NCI-H524 (cell line): ENCODE results near the gene DAAM2.

Experiments
- DNase-seq, 2 experiments: peaks; one replicate each; lab custom pipeline; 2025; lab: John Stamatoyannopoulos, UW

DAAM2 gene

DNA sequence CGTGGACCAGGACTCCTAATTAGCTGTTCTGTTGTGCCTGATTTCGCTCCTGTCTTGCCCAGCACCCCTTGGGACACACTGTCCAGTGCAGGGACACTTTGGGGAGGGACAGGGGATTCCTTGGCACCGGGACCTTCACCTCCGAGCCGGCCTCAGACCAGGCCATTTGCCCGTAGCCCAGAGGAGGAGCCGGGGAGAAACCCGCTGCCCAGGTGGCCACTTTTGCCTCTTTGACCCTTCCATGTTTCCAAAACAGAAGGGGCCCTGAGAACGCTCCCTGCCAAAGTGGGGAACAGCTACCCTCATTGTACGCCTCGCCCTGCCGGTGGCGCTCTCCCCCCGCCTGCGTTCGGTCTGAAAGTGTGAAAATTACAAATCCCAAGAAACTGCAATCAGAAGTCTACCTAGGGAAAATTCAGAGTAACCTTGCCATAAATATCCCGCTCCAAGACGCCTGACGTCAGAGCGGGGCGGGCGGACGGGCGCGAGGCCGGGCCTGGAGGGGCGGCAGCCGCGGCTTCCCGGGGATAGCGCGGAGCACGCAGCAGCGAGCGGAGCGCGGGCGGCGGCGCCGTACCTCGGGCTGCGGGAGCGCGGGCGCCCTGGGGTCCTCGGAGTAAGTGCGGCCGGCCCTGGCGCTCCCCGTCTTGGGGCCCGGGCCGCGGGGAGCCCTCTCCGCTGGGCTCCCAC lies at the start of gene DAAM2:
Gene DAAM2, plus strand, starts transcription at position 527 of the 690 bp plus-strand sequence. CDS start 63,927 bp downstream, outside the sequence.
- DNase-seq = peak in 1 of 2 experiments; percentile 38

GRCh38 chr6:39746795-39747194 lies 45.4 kb upstream of the DAAM2 start:
- no peak for DNase-seq

- no peak for DNase-seq
Measured at GRCh38 chr6:39752835-39753724, 39.1 kb upstream of the DAAM2 start.

DNA sequence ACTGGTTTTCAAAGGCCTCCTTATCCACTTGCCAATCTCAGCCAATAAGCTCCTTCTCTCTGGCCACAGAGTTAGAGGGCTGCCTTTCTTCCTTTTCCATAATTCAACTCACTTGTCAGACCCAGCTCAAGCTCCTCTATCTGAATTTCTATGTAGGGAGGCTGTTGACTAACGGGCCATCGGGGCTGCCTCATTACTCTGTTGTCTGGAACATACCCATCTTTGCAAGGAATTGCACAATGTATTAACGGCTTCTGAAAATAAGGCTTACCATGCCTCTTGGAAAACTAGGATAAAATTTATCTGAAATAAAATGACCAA lies 38.5 kb upstream of the DAAM2 start:
- no peak for DNase-seq

GRCh38 chr6:39754514-39755115 lies 37.6 kb upstream of the DAAM2 start:
- no peak for DNase-seq

DNA sequence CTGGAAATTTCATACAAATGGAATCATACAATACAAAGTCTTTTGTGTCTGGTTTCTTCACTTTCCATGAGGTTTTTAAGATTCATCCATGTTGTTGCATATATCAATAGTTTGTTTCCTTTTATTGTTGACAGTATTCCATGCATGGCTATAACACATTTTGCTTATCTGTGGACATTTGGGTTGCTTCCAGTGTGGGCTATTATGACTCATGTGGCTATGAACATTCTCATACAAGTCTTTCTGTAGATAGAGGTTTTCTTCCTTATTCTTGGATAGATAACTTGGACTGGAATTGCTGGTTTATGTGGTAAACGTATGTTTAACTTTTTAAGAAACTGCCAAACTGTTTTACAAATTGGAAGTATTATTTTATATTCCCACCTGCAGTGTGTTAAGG lies 36.9 kb upstream of the DAAM2 start:
- no peak for DNase-seq

- peak; percentile 47 to 81 for DNase-seq
Measured at GRCh38 chr6:39756582-39756981, 35.6 kb upstream of the DAAM2 start.

GRCh38 chr6:39758905-39759605 lies 33.1 kb upstream of the DAAM2 start:
- peak in 1 of 2 experiments; percentile 38 for DNase-seq

GRCh38 chr6:39760226-39760952 lies 31.8 kb upstream of the DAAM2 start:
- no peak for DNase-seq

DNA sequence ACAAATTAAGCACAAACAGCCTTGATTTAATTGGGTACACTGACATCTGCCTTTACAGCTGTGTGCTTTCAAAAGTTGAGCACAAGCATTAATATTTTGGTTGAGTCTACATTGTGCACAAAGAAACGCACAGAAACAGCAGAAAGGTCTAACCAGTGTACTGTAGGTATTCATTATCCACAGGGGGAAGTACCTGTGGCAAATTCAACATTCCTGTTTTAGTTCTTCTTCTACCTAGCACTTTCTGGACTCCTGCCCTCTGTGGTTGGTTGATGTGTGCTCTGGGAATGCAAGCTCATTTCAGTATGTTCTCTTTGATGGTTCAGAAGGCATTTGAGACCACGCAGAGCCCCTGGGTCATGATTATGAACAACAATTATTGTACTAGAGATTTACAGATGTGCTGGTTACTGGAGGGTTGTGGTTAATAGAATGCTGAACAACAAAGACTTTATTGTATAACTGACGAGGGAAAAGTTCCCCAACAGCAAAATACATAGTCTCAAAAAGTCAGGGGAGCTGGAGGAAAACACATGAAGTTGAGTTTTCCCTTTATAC lies 26.6 kb upstream of the DAAM2 start:
- no peak for DNase-seq

DNA sequence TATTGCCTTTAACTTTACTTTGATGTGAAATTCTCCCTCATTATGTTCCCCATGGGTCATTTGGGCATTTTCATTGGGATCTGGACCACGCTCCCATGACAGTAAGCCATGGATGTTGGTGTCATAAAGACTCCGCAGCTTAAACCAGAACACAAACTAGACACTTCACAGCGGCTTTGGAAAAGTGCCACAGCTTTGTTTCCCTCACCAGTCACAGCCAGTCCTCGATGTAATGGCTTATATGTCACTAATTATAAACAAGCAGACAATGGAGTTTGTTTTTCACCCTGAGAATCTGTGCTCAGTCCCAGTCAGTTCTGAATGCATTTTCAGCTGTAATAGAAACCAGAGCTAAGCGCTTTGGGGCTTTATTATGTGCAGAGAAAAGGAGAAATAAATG lies 23.2 kb upstream of the DAAM2 start:
- DNase-seq = no peak

GRCh38 chr6:39770446-39770845 lies 21.7 kb upstream of the DAAM2 start:
- DNase-seq = peak; percentile 28 to 77

DNA sequence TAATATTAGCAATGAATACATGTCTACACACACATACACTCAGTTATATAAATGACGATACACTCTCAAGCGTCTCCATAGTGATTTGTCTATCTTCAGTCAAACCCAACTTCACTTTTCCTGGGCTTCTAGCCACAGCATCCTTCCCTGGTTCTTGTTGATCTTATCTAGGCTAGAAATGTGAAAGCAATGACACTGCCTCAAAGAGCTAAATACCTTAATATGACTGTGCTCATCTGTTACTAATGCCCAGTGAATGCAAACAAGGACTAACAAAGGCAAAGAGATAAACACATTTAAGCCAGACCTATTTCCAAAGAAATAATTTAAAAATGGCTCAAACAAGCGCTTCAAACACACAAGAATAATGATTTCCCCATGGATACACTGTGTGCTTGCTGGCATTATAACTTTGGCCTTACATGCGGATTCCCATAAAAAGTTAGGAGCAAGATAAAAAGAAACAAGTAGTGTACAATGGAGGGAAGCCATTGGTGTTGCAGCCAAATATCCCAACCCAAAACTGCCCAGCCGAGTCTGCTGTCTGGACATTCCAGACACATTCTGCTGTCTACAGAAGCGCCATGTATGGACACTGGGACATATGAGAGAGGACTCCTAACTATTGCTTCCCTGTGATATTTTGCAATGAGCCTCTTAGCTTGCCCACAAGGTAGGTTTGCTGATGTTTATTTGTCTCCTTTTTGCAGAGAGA lies 19.5 kb upstream of the DAAM2 start:
- DNase-seq = no peak

GRCh38 chr6:39773782-39774181 lies 18.4 kb upstream of the DAAM2 start:
- no peak for DNase-seq

DNA sequence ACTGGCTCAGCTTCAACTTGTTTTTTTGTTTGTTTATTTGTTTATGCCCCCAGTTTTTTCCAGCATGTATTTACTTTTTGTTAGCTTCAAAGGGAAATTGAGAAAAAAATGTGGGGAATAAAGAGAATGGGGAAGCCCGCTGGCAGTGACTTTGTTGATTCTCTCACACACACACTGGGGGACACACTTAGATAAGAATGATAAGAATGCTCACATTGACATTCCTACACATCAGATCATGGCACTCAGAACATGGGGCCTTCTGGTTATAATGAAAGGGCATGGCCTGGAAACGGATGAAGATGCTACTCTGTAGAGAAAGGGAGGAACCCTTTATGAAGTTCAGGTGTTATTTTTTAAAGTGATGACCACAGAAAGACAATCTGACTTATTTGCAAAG lies 15.6 kb upstream of the DAAM2 start:
- no peak for DNase-seq

- DNase-seq = no peak
Measured at GRCh38 chr6:39777218-39777617, 15.0 kb upstream of the DAAM2 start.

- no peak for DNase-seq
Measured at GRCh38 chr6:39777661-39778060, 14.5 kb upstream of the DAAM2 start.

DNA sequence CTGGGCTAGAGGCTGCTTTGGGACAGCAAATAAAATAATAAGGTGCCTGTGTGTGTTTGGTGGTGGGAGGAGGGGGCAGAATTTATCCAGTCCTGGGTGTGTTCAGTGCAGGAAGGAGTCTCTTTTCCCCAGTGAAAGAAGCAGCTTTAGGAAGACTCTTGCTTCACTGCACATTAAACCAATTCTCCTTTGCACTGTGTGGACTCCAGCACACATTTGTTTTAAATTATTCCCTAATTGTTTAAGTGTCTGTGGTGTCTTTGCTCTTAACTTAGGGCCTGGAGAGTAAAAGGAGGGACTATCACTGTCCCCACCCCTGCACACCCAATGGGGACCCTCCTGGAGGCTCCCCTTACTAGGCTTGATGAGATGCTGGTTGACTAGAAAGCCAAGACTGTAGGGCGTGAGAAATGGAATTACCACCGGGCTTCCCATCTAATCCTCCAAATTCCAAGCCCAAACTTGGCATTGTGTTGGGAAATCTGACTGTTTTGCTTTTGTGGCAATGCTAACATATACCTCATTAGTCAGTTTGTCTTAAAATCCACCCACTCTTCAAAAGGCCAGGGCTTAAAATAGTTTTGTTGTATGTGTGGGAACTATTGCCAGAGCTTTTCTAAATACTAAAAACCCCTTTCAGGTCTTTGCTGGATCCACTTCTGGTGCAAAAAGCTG lies 13.5 kb upstream of the DAAM2 start:
- no peak for DNase-seq

GRCh38 chr6:39785281-39785680 lies 6.9 kb upstream of the DAAM2 start:
- no peak for DNase-seq

DNA sequence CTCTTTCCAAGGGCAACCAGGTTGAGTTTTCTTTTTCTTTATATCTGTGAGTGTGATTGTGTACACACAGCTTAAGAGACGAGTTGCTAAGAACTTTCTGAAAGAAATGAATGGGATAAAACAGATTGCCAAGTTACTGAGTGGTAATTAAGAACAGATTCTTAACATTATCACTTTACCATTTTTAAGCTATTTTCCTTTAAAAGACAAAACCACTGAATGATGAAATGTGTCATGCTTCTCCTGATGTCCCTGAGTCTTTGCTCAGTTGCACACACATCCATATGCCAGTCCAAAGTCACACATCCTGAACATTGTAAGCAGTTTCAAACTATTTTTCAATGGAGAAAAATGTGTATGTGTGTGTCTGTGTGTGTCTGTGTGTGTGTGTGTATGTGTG lies 5.5 kb upstream of the DAAM2 start:
- no peak for DNase-seq
